HG03095 (cell line): ENCODE data around the gene MAT2A.
"Not testable (repeated sequence)": the region's sequence is repeated elsewhere in the genome, so short reads cannot be mapped to it uniquely, and the experiment has no call there.

Experiments
- ATAC-seq: cut with Tn5 transposase; IDR thresholded peaks from one replicate; pipeline ENCODE4 v1.9.1; 2021; ENCODE audit warnings: moderate library complexity; ENCODE audit not compliant: unreplicated experiment

The MAT2A gene

GRCh38 chr2:85547089-85547858 lies 8.3 kb downstream of the MAT2A start:
- no peak for ATAC-seq

- no peak for ATAC-seq
Observed at GRCh38 chr2:85547859-85548607, 9.1 kb downstream of the MAT2A start.

GRCh38 chr2:85548608-85548900 lies 9.6 kb downstream of the MAT2A start:
- ATAC-seq = no peak

GRCh38 chr2:85549095-85549494 lies 10.1 kb downstream of the MAT2A start:
- no peak for ATAC-seq

GRCh38 chr2:85549826-85550225 lies 10.9 kb downstream of the MAT2A start:
- ATAC-seq = no peak

- ATAC-seq = no peak
Observed at GRCh38 chr2:85550486-85550885, 11.5 kb downstream of the MAT2A start.

GRCh38 chr2:85551698-85552678 lies 13.0 kb downstream of the MAT2A start:
- no peak for ATAC-seq

GRCh38 chr2:85553184-85553583 lies 14.2 kb downstream of the MAT2A start:
- ATAC-seq = no peak

- ATAC-seq = no peak
Observed at GRCh38 chr2:85554980-85555612, 16.1 kb downstream of the MAT2A start.

- no peak for ATAC-seq
Observed at GRCh38 chr2:85557130-85557529, 18.2 kb downstream of the MAT2A start.

- ATAC-seq = no peak
Observed at GRCh38 chr2:85558160-85558559, 19.2 kb downstream of the MAT2A start.

GRCh38 chr2:85560403-85560726 lies 21.4 kb downstream of the MAT2A start:
- ATAC-seq = not testable (repeated sequence)

GRCh38 chr2:85560812-85561279 lies 21.9 kb downstream of the MAT2A start:
- peak; percentile 7 for ATAC-seq

- ATAC-seq = peak; percentile 93
Observed at GRCh38 chr2:85561280-85562212, 22.6 kb downstream of the MAT2A start, which contains the start of gene GGCX. Gene GGCX (minus strand): TSS chr2:85561493. CDS start chr2:85561428, 65 bp downstream.

- ATAC-seq = no peak
Observed at GRCh38 chr2:85564144-85564563, 25.2 kb downstream of the MAT2A start.

GRCh38 chr2:85566265-85566664 lies 27.3 kb downstream of the MAT2A start:
- no peak for ATAC-seq

GRCh38 chr2:85575739-85576138 lies 36.8 kb downstream of the MAT2A start:
- no peak for ATAC-seq

GRCh38 chr2:85577063-85577385 lies 38.1 kb downstream of the MAT2A start:
- ATAC-seq = no peak

GRCh38 chr2:85577386-85578242 lies 38.6 kb downstream of the MAT2A start, which contains the start of gene VAMP8:
Gene VAMP8 (plus strand): TSS chr2:85577586. CDS start chr2:85577647, 61 bp downstream.
- peak; percentile 64 for ATAC-seq
